HG03442 (cell line): Measurements from ENCODE around the gene RTL1.

Experiments used
- ATAC-seq: cut with Tn5 transposase; IDR thresholded peaks from one replicate; pipeline ENCODE4 v1.9.1; 2021; ENCODE audit warnings: mild to moderate bottlenecking, moderate library complexity; ENCODE audit not compliant: unreplicated experiment

RTL1 gene

DNA sequence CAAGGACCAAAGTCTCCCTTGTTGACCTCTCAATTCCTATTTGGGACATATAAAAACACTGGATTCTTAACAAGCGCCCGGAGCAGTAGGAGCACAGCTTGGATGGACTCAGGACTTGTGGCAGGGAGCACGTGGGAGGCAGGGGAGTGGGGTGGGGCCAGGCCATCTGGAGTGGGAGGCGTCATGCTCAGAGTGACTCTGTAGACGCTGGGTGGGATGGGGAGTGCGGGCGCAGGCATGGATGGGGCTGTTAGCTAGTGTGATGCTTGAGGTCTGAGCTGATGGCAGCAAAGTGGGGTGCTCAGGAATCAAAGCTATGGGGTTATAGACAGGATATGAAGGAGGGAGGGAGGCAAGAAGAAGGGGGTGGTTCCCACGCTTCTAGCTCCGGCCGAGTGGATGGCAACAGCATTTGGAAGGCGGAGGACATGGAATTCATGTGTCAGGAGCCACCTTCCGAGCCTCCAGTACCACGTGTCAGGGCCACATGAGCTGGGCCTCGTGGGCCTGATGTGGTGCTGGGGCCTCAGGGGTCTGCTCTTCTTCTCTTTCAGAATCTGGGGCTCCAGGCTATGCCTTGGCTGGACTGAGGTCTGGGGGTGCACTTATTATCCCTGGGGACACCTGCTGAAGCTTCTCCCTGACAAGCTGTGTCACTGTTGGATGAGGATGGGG lies 51.4 kb downstream of the RTL1 start:
- ATAC-seq = no peak

DNA sequence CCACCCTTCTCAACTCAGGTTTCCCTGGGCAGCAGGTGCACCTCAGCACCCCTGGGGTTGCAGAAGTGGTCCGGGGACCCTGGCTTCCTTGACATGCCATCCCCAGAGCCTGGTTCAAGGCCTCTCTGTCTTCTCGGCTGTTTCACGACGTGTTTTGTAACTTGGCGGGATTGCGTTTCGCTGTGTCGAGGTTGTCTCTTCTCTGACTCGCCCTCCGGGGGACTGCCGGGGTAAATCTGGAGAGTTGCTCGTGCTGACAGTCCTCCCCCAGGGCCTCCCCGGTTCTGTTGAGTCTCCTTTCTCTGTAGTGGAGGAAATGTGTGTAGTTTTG lies 52.0 kb downstream of the RTL1 start:
- ATAC-seq = no peak

DNA sequence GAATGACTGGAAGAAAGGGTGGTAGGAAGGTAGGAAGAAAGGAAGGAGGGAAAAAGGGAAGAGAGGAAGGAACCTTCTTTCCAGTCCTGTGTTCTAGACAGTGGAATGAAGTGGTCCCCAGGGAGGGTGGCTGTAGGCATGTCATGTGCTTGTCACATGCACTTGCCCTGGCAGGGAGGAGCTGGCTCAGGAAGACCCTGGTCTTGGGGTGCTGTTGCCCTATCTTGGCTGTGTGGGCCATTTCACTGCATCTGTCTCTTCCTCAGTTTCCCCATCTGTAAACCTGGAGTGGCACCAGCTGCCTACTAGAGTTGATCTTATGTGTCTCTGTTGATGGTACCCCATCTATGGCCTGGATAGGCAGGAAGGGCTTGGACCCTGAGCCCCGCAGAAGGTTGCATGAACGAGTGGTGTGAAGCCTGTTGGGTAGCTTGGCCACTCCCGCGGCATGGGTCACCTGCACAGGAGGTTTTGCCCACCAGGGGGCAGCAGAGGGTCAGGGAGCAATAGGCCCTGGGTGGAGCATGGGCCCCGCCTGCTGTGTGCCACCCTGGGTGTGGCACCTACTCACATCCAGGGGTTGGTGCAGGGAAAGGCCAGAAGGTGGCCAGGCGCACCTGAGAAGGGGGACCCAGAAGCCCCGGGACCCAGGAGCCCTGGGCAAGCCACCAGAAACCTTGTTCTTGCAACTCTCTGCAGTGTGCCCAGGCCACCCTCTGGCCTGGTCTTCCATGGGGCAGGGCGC lies 52.5 kb downstream of the RTL1 start:
- ATAC-seq = no peak

DNA sequence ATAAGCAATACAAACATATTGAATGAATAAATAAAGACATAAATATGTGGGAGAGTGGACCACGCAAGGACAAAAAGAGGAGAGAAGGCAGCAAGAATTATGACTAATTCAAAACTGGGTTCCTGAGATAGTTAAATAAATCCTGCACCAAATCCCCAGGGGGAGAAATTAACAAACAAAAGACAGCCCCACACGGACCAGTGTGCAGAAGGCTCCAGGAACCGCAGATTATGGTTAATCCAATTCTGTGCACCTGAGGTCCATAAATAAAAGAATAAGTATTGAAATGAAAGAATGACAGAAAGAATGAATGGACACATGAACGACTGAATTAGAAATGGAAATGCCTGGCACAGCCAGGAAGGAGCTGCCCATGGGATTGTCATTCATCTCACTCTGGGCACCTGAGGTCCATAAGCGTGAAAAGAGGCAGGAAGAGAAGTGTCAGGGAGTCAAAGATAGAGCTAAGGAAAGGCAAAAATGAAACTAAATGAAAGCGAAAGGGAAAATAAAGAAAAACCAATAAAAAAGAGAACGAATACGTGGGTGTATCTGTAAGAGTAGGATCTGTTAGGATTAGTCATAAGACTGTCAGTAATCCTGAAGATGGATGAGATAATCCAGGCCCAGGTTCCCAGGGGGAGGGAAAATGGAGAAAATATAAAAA lies 54.3 kb downstream of the RTL1 start:
- ATAC-seq = no peak

DNA sequence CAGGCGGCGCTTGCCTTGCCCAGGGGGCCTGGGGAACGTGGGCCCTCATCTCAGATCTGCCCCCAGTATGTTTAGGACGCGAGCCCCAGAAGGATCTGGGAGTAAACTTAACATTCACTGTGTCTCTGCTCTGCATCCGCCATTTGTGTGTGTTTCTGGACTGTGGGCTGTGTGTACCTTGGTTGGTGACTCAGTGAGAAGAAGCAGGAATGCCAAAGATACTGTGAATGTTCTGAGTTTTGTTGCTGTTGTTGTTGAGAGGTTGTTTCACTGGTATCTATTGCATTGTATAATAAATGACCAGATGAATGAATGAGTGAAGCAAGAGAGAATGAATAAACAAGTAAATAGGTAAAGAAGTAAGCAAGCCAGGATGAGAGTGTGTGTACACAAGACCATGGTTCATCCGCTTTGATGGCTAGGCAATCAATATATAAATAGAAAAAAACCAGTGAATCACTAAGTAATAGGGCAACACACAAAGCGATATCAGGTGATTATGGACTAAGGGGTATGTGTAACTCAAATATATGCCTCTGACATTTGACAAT lies 57.1 kb downstream of the RTL1 start:
- ATAC-seq = no peak

DNA sequence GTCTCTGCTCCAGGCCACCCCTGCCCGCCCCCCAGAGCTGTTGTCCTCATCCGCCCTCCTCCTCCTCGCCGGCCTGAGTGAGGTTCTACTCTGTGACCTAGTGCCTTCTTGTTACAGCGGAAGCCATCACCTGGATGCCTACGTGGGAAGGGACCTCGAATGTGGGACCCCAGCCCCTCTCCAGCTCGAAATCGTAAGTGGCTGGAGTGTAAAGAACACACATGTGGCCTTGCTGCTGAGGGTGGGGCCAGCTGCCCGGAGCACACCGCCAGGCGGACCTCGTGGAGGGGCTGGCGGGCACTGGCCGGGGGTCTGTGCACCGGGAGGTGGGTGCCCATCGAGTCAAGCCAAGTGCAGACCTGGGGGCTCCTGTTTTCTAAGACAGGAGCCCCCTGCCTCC lies 58.2 kb downstream of the RTL1 start:
- ATAC-seq = no peak

DNA sequence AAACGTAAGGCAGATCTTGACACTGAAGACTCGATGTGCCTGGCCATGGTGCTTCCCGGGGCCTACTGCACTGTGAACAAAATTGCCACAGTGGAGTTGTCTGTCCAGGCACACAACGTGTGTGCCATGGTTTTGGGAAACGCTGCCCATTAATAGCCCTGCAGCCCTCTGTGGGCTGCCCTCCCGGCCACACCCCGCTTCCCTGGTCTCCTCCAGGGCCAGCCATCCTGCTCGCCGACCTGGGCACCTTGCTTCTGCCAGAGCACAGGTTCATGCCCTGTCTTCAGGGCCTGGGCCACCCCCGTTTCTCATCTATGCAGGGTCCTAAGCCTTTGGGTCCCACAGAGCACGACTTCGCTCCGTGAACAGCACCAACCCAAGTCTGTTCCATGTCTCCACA lies 58.7 kb downstream of the RTL1 start:
- no peak for ATAC-seq

DNA sequence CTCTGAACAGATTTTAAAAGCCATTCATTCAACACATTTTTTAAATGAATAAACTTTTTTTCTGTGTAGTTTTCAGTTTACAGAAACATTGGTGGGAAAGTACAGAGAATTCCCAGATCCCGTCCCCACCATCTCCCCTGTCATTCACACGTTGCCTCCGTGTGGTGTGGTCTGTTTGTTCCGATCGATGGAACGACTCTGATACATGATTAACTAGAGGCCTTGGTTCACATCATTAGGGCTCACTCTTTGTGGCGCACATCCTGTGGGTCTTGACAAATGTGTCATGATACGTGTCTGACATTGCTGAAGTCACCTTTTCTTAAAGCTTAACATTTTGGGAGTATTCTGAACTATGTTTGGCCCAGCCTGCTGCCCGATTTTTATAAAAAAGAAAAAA lies 59.1 kb downstream of the RTL1 start:
- ATAC-seq = no peak

DNA sequence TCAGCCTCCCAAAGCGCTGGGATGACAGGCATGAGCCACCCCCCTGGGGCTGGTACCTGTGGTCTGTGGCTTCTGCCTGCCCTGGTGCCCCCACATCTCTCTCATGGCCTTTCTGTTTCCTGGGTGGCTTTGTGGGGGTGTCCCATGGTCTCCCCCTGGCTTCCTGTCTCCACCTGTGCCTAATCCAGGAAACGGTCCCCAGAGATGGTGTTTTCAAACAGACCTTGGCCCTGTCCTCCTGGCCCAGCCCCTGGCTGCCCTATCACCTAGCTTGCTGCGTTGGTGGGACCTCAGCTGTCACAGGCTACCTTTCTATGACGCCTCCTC lies 59.5 kb downstream of the RTL1 start:
- no peak for ATAC-seq

DNA sequence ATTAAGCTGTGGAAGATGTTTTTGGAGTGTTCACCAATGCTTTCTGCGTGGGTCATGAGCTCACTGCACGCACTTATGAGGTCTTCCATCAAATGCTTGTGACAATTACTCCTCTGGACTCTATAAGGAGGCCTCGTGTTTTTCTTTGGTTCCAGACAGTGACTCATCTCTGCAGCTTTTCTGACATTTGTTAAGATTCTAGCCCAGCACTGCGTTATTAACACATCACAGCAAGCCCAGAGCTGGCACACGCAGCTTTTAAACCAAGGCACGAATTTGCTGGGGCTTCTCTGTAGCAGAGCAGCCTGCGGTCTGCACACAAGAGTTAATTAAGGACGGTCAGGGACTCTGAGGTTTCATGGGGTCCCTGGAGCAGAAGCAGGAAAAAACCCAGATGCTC lies 60.7 kb downstream of the RTL1 start:
- no peak for ATAC-seq

DNA sequence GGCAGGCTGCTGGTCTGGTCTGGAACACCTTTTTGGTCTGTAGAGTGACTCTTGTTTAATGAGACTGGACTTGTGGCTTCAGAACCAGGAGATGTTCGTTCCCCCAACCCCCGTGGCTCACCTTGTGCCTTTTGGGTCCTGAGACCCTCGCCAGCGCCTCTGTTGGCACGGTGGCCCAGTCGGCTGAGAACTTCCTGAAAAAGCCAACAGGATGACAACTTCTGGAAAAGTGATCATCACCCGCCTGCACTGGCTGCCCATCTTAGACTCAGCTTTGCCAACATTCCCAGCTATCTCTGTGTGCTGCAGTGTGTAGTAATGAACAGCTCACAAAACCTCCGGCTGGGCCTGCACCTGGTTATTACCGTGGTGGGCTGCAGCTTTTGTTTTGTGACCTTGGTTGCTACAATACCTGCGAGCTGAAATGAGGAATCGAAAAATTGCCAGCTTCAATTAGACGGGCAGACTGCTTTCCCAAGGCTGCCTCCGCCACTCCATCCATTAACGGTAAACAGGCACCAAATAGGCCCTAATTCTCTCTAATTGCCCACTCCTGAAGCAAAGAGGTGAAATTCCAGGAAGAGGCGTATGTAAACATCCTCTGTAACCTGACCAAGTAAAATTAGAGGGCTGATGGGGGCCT lies 61.6 kb downstream of the RTL1 start:
- no peak for ATAC-seq

DNA sequence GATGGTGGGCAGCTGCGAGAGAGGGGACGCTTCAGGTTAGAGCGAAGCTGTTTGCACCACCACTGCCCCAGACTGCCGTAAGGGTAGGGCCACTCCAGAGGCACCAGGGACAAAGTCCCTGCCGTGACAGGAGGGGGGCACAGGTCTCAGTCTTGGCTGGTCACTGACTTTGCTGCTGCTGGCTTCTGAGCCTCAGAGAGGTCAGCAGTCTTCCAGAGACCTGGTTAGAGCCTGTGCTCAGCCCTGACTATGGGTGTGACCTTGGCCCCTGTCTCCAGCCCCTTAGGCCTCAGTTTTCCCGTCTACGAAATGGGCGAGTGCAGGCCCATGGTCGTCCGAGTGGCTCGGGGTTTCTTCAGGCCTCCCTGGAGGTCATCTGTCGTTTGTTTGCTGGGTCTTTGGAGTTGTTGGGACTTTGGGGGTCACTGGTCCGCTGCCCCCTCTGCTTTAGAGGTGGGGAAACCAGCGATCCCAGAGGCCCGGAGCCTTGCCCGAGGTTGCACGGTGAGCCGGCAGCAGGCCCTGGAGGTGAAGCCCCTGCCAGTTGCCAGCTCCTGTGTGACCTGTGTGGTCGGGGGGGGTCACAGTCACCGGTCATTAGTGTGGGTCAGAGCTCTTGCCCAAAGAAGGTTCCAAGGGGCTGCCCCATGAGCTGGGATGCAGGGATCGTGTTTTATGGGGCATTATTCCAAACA lies 62.3 kb downstream of the RTL1 start:
- no peak for ATAC-seq

DNA sequence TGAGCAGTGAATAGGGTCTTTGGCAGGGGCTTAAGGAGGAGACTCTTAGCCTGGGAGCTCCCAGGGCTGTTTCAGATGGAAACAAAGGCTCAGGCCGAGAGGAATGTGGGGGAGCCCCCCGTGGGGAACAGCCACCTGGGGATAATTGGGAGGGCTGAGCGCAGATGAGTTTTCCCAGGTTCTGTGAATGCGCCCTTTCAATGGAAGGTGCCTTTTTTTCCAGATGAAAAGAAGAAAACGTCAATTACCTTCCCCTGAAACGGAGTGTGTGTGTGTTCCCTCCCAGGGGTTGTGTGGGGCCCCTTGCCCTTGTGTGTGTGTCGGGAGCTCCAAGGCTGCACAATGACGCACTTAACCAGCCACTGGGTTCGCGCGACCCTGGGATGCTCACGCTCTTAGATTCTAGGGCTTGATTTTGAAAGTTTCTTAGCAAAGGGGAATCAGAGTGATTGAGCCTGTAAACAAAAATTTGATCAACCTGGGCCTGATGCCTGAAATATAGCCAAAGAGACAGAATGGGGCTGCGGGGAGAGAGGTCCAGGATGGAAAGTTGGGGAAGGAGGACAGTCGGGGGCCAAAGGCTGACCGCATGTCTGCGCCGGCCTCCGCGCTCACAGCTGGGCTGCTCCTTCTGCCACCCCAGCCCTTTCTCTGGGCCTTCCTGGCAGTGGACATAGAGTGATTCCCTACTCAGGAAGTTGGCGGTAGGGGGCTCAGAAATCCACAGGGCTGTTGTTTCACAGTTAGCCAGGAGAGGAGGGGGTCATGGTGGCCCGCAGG lies 63.0 kb downstream of the RTL1 start:
- ATAC-seq = no peak

DNA sequence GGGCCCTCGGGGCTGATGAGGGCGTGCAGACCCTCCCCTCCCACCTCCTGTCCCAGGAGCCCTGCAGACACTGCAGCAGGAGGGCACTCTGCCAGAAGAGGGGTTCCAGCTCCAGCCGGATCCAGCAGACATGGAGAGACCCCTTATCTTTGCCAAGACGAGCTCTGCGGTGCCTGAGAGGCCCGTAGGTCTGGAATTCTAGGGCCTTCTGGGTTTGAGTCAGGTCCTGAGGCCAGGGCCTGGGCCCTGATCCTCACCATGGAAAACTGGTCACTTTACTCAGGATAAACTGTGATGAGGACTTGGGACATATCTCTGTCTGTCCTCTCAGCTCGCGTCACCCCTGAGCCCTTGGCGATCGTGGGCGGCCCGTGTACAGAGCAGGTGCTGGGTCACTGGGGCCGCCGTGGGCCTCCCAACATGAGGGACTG lies 63.8 kb downstream of the RTL1 start:
- ATAC-seq = no peak

DNA sequence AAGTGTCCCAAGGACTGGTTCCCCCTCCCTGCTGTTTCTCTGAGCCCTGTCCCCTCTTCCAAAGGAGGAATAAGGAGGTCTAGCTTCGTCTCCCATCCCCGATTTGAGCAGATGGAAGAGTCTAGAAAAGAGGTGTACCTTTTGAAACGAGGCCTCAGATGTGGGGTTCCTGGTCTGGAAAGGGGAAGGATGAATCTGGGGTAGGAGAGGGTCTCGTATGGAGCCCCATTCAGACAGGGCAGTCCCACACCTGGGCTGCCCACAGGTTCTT lies 64.3 kb downstream of the RTL1 start:
- no peak for ATAC-seq

DNA sequence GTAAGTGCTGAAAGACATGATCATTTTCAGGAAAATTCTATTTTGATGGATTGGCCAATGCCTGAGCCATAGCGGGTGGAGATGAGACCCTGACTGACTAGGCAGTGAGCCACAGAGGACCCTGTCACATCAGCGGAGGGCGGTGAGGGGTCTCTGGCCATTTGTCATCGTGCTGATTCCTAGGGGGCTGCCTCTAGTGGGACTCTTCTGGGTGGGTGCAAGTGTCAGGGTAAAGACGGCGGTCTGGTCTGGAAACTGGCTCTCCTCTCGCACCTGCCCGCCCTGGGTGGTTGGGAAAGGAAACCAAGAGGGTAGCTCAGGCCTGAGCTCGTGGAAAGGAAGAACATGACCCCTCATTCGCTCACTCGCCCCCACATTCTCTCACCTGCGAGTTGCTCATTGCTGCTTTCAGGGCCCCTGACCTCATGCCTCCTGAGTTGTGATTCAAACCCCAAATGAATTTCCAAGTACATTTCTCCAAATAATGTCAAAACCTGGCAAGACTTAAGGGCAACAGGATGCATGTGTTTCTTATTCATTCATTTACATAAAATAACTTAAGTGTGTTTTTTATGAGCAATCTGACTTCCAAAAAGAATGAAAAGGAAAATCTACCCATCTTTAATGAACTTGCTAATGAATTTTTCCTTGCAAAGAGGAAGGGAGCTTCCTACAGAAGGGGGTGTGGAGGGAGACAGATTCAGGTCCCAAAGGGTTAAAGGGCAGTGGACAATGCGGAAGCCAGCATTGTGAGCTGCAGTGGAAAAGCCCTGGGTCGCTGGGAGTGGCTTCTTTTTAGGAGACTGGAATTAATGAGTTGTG lies 64.8 kb downstream of the RTL1 start:
- ATAC-seq = no peak

DNA sequence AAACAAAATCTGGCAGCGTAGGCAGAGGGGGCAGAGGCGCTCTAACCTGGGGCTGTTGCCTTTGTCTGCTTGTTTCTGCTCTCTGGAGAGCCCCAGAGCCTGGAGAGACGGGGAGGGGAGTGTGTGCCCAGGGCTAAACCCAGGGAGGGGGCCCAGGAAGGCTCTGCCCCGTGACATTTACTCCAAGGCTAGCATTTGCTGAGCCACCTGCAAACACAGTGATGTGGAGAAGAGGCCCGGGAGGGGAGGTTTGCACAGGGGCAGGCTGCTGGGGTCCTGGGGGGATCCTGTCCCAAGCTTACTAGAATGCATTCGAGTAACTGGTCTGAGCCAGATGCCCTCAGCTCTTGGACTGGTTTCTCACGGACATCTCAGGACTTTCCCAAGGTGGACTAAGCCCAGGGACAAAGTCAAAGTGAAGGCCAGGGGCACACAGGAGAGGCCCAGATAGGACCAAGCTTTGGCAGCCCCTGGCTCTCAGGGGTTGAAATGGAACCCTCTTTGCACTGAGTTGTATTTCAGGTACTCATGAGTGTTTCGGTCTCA lies 65.6 kb downstream of the RTL1 start:
- no peak for ATAC-seq

DNA sequence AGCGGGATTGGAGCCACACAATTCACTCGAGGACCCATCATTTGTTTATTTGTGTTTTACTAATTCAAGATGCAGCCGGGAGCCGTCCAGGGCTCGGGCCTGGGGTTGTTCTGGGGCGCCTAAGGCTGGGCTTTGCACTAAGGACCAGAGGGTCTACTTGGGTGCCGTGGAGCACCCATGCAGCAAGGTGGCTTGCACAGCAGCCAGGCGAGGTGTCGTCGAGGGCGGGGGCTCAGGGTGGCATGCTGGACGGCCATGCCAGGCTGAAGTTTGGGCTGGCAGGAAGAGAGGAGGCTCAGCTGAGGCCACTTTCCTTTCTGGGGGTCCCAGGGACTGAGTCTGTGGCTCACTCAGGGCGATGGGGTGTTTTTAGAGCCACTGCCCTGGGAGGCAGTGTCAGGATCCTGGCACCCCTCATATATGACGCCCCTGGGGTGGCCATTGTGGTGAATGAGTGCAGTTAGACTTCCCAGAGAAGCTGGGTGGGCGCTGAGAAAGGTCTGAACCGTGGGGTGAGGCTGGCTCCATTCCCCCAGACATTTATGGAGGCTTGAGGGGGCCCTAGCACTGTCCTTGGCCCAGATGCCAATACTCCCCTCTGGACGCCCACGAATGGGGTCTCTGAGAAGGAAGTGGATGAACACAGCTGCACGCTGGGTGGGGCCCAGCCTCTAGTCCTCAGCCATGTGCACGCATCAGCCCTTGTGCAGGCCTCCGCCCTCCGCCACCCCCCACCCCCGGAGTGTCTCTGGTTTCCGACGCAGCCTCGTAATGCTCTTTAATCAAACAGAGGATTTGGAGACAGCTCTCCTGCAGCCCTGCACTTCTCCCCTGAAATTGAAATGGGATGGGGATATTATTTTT lies 66.3 kb downstream of the RTL1 start:
- ATAC-seq = no peak
